Spleen (tissue), 7 donors: ENCODE data around the gene COA1.
"Not testable (repeated sequence)": the region's sequence is repeated elsewhere in the genome, so short reads cannot be mapped to it uniquely, and the experiment has no call there.

Experiments
- CTCF ChIP-seq, 11 experiments: fragments of 200-600 bp in 7 of 11; fragments of 450-650 bp in 4 of 11; sonication (generic) in 4 of 11; IDR thresholded peaks in 8 of 11; conservative IDR thresholded peaks in 3 of 11; 1 replicate in 7 of 11; 2 replicates in 4 of 11; pipeline versions ENCODE4 v1.4.0 to v1.8.0; 2016 to 2021; ENCODE audit warnings: antibody characterized with exemption in 11 of 11, inconsistent platforms in 4 of 11, mild to moderate bottlenecking in 1 of 11
- POLR2A ChIP-seq, 3 donors: fragments of 450-650 bp; IDR thresholded peaks; one replicate each; pipeline ENCODE4 v1.5.1; 2017; ENCODE audit warnings: antibody characterized with exemption in 3 of 3, mild to moderate bottlenecking in 1 of 3
- POLR2AphosphoS5 ChIP-seq, 3 donors: sonication (generic); formaldehyde crosslinking; IDR thresholded peaks; one replicate each; pipeline ENCODE4 v1.5.1; 2017; ENCODE audit warnings: antibody characterized with exemption in 3 of 3
- donor health status: DM: no; HTN: no; CAD: no; lungs with moderate emphysema.
- donor health status: DM: no; HTN: no; CAD: no.
- donor health status: DM: no; HTN: no; CAD: no.

GRCh38 chr7:43687866-43688265 lies 41.5 kb downstream of the COA1 start:
- not testable (repeated sequence) for TF ChIP-seq CTCF (IDR thresholded peaks at IDR 0.05 in 8 of 11, conservative IDR thresholded peaks at IDR 0.05 in 3 of 11); POLR2AphosphoS5 (IDR thresholded peaks at IDR 0.05); POLR2A (IDR thresholded peaks at IDR 0.05)
